ENCODE data around the gene OPRL1. TPM values are rescaled to one million over a fixed set of nuclear protein-coding genes. Genes with fewer than 3 reads are reported as not detected.

OPRL1 gene
- total RNA-seq, 1 experiment from 2014 or later: 3.9 TPM

- H3K4me3 ChIP-seq (ENCODE audit: low read depth in 2 of 2, low read length in 2 of 2): no peak overlapping the region
- TF ChIP-seq REST (IDR thresholded peaks at IDR 0.05; ENCODE audit: insufficient read depth in 1 of 2, low read depth in 2 of 2, low read length in 1 of 2): no peak
- TF ChIP-seq CTCF (IDR thresholded peaks at IDR 0.05): no peak
- TF ChIP-seq TCF7L2 (IDR thresholded peaks at IDR 0.05; ENCODE audit: low read depth, low read length): no peak
- no peak for TF ChIP-seq SIN3A (IDR thresholded peaks at IDR 0.05; ENCODE audit: borderline replicate concordance, insufficient read depth, low read depth, low read length)
- no peak for TF ChIP-seq POLR2AphosphoS5 (IDR thresholded peaks at IDR 0.05; ENCODE audit: low read depth, low read length)
- H3K27me3 ChIP-seq (ENCODE audit: control insufficient read depth, insufficient read depth, low read length): no peaks in the 10 kb centered on the region
- ChIA-PET CTCF (no interaction called here), POLR2A (no interaction called here)
- no peak overlapping the region for H3K27ac ChIP-seq (ENCODE audit: low read length)
- ATAC-seq: no peak
- H3K36me3 ChIP-seq (ENCODE audit: control insufficient read depth, insufficient read depth, low read length): no peaks in the 10 kb centered on the region
- DNase-seq (ENCODE audit: low read depth, low spot score): no peak
- BruUV-seq (replicated peaks): no TSS peak
- H3K9me3 ChIP-seq (ENCODE audit: control insufficient read depth, insufficient read depth, low read depth, low read length): no peaks in the 10 kb centered on the region
- H3K4me1 ChIP-seq (ENCODE audit: control insufficient read depth, insufficient read depth, low read length): no peaks in the 10 kb centered on the region
- in situ Hi-C loops (cut with HindIII; ENCODE audit: low pct_unique_long_range_greater_than_20kb, low sequenced_read_pairs): no loop called here
- intact Hi-C loops (cut with micrococcal nuclease; ENCODE audit: unreplicated experiment): no loop called here
Measured at GRCh38 chr20:64099086-64099786, 19.4 kb downstream of the OPRL1 start.

- Histone ChIP-seq H3K27ac (ENCODE audit: low read length) (no peak overlapping the region), H3K27me3 (ENCODE audit: control insufficient read depth, insufficient read depth, low read length) (no peaks in the 10 kb centered on the region), H3K9me3 (ENCODE audit: control insufficient read depth, insufficient read depth, low read depth, low read length) (no peaks in the 10 kb centered on the region), H3K4me1 (ENCODE audit: control insufficient read depth, insufficient read depth, low read length) (no peaks in the 10 kb centered on the region), H3K4me3 (ENCODE audit: low read depth in 2 of 2, low read length in 2 of 2) (no peak overlapping the region), H3K36me3 (ENCODE audit: control insufficient read depth, insufficient read depth, low read length) (no peaks in the 10 kb centered on the region)
- no peak for DNase-seq (ENCODE audit: low read depth, low spot score)
- intact Hi-C loops (cut with micrococcal nuclease; ENCODE audit: unreplicated experiment): no loop called here
- in situ Hi-C loops (cut with HindIII; ENCODE audit: low pct_unique_long_range_greater_than_20kb, low sequenced_read_pairs): no loop called here
- BruUV-seq (replicated peaks): no TSS peak
- no peak for TF ChIP-seq CTCF (IDR thresholded peaks at IDR 0.05)
- TF ChIP-seq REST (IDR thresholded peaks at IDR 0.05; ENCODE audit: insufficient read depth in 1 of 2, low read depth in 2 of 2, low read length in 1 of 2): no peak
- no peak for TF ChIP-seq TCF7L2 (IDR thresholded peaks at IDR 0.05; ENCODE audit: low read depth, low read length)
- TF ChIP-seq SIN3A (IDR thresholded peaks at IDR 0.05; ENCODE audit: borderline replicate concordance, insufficient read depth, low read depth, low read length): no peak
- no peak for TF ChIP-seq POLR2AphosphoS5 (IDR thresholded peaks at IDR 0.05; ENCODE audit: low read depth, low read length)
- ChIA-PET POLR2A (no interaction called here), CTCF (interaction anchor here (0.6 kb wide), 1 partner anchor 20 kb away, joined by 5 read pairs; no protein-coding TSS in a partner anchor)
- ATAC-seq: no peak
Measured at GRCh38 chr20:64099880-64100565, 20.1 kb downstream of the OPRL1 start.

Data from Panc1 (cell line).